Naive B cell (primary cell): ENCODE measurements around the gene THADA. TPM values are rescaled to one million over a fixed set of nuclear protein-coding genes. Genes with fewer than 3 reads are reported as not detected.

ENCODE experiments used
- ATAC-seq, 2 donors: fragments of 150-1000 bp; cut with Tn5 transposase; 2 replicates each; pipeline ENCODE4 v1.10.0; 2021; ENCODE audit warnings: low read depth in 2 of 2, mild to moderate bottlenecking in 2 of 2, moderate library complexity in 2 of 2
- DNase-seq: peaks from one replicate; pipeline ENCODE4 v3.0.0; 2022
- H3K27ac Mint-ChIP-seq, 6 donors: one replicate each; pipeline ENCODE4 v1.8.0; 2020 to 2022; ENCODE audit warnings: mild to moderate bottlenecking in 6 of 6, mixed read lengths in 6 of 6, moderate library complexity in 5 of 6, inconsistent platforms in 2 of 6
- H3K27me3 Mint-ChIP-seq, 3 donors: one replicate each; pipeline ENCODE4 v1.8.0; 2021 to 2022; ENCODE audit warnings: mixed read lengths in 3 of 3, mild to moderate bottlenecking in 1 of 3
- H3K36me3 Mint-ChIP-seq, 2 donors: one replicate each; pipeline ENCODE4 v1.8.0; 2020 to 2022; ENCODE audit warnings: mixed read lengths in 2 of 2, inconsistent platforms in 1 of 2, mild to moderate bottlenecking in 1 of 2
- H3K4me1 Mint-ChIP-seq, 3 donors: one replicate each; pipeline ENCODE4 v1.8.0; 2020 to 2022; ENCODE audit warnings: mixed read lengths in 3 of 3, inconsistent platforms in 1 of 3, mild to moderate bottlenecking in 1 of 3, moderate library complexity in 1 of 3
- H3K4me3 Mint-ChIP-seq, 8 donors: one replicate each; pipeline ENCODE4 v1.8.0; 2020 to 2022; ENCODE audit warnings: mild to moderate bottlenecking in 8 of 8, mixed read lengths in 8 of 8, moderate library complexity in 8 of 8, inconsistent platforms in 2 of 8
- H3K9me3 Mint-ChIP-seq, 7 donors: one replicate each; pipeline ENCODE4 v1.8.0; 2020 to 2022; ENCODE audit warnings: mixed read lengths in 7 of 7, mild to moderate bottlenecking in 5 of 7, inconsistent platforms in 2 of 7, moderate library complexity in 1 of 7
- polyA plus RNA-seq, 6 donors: library from polyadenylated mRNA; unstranded; fragments of 300-500 nt; fragmentation: Illumina TruSeq; gene quantifications; one replicate each; pipeline ENCODE4 v1.2.3, GENCODE V29; 2021; ENCODE audit warnings: low read depth in 6 of 6

Gene THADA
- polyA plus RNA-seq, 6 donors from 2014 or later: 8.3 to 20.2 (median 13.0) TPM

- H3K27ac Mint-ChIP-seq: peak overlapping the region in 4 of 6 donors; percentile 40 to 89 (median 58)
- no peak for ATAC-seq
- no peak for DNase-seq
- peaks cover 22 to 44% of the 10 kb centered on the region in 2 donors for H3K36me3 Mint-ChIP-seq
- peaks cover 0 to 8% (median 6%) of the 10 kb centered on the region in 3 donors for H3K4me1 Mint-ChIP-seq
- no peaks in the 10 kb centered on the region for H3K27me3 Mint-ChIP-seq
- no peak overlapping the region for H3K4me3 Mint-ChIP-seq
- H3K9me3 Mint-ChIP-seq: no peaks in the 10 kb centered on the region
These were observed 319.4 kb downstream of the THADA start for GRCh38 chr2:43276266-43276941.

- ATAC-seq (no peak), DNase-seq (no peak)
- Mint-ChIP-seq H3K4me1 (peaks cover 0 to 8% (median 6%) of the 10 kb centered on the region in 3 donors), H3K9me3 (no peaks in the 10 kb centered on the region), H3K27ac (no peak overlapping the region), H3K27me3 (no peaks in the 10 kb centered on the region), H3K4me3 (peak overlapping the region in 1 of 8 donors; percentile 39), H3K36me3 (peaks cover 7 to 37% of the 10 kb centered on the region in 2 donors)
These were observed 321.1 kb downstream of the THADA start for GRCh38 chr2:43274721-43275120.

GRCh38 chr2:43274055-43274454 lies 321.8 kb downstream of the THADA start:
- no peak overlapping the region for H3K4me3 Mint-ChIP-seq
- ATAC-seq (no peak), DNase-seq (no peak)
- H3K27me3 Mint-ChIP-seq: no peaks in the 10 kb centered on the region
- H3K27ac Mint-ChIP-seq: peak overlapping the region in 1 of 6 donors; percentile 24
- H3K9me3 Mint-ChIP-seq: no peaks in the 10 kb centered on the region
- peaks cover 4 to 35% of the 10 kb centered on the region in 2 donors for H3K36me3 Mint-ChIP-seq
- peaks cover 0 to 8% (median 4%) of the 10 kb centered on the region in 3 donors for H3K4me1 Mint-ChIP-seq

GRCh38 chr2:43273529-43273928 lies 322.3 kb downstream of the THADA start:
- no peak for ATAC-seq
- no peak overlapping the region for H3K4me3 Mint-ChIP-seq

GRCh38 chr2:43270930-43271615 lies 324.8 kb downstream of the THADA start:
- H3K4me3 Mint-ChIP-seq: no peak overlapping the region
- DNase-seq (no peak), ATAC-seq (no peak)
- peaks cover 0 to 3% (median 0%) of the 10 kb centered on the region in 3 donors for H3K4me1 Mint-ChIP-seq
- peaks cover 16 to 35% of the 10 kb centered on the region in 2 donors for H3K36me3 Mint-ChIP-seq
- H3K27me3 Mint-ChIP-seq: no peaks in the 10 kb centered on the region
- H3K9me3 Mint-ChIP-seq: no peaks in the 10 kb centered on the region
- H3K27ac Mint-ChIP-seq: peak overlapping the region in 1 of 6 donors; percentile 17

More at GRCh38 chr2:43273529-43273928, 322.3 kb downstream of the THADA start:
- no peaks in the 10 kb centered on the region for H3K9me3 Mint-ChIP-seq
- H3K27me3 Mint-ChIP-seq: no peaks in the 10 kb centered on the region
- H3K4me1 Mint-ChIP-seq: peaks cover 0 to 8% (median 0%) of the 10 kb centered on the region in 3 donors
- no peak for DNase-seq
- H3K27ac Mint-ChIP-seq: peak overlapping the region in 2 of 6 donors; percentile 24 to 73
- H3K36me3 Mint-ChIP-seq: peaks cover 4 to 35% of the 10 kb centered on the region in 2 donors

- Mint-ChIP-seq H3K27me3 (no peaks in the 10 kb centered on the region), H3K9me3 (no peaks in the 10 kb centered on the region), H3K27ac (peak overlapping the region in 2 of 6 donors; percentile 1 to 28), H3K36me3 (peaks cover 16 to 35% of the 10 kb centered on the region in 2 donors), H3K4me1 (peaks cover 0 to 3% (median 0%) of the 10 kb centered on the region in 3 donors), H3K4me3 (no peak overlapping the region)
- ATAC-seq: no peak
- no peak for DNase-seq
These were observed 325.4 kb downstream of the THADA start for GRCh38 chr2:43270461-43270860.

- Mint-ChIP-seq H3K9me3 (no peaks in the 10 kb centered on the region), H3K4me1 (peaks cover 0 to 3% (median 0%) of the 10 kb centered on the region in 3 donors), H3K4me3 (no peak overlapping the region), H3K36me3 (peaks cover 16 to 36% of the 10 kb centered on the region in 2 donors), H3K27me3 (no peaks in the 10 kb centered on the region), H3K27ac (peak overlapping the region in 1 of 6 donors; percentile 28)
- DNase-seq (no peak), ATAC-seq (no peak)
These were observed 326.1 kb downstream of the THADA start for GRCh38 chr2:43269706-43270105.

GRCh38 chr2:43269074-43269572 lies 326.7 kb downstream of the THADA start:
- Mint-ChIP-seq H3K27ac (peak overlapping the region in 1 of 6 donors; percentile 31), H3K36me3 (peaks cover 11 to 37% of the 10 kb centered on the region in 2 donors), H3K4me1 (peaks cover 0 to 3% (median 0%) of the 10 kb centered on the region in 3 donors), H3K9me3 (no peaks in the 10 kb centered on the region), H3K27me3 (no peaks in the 10 kb centered on the region), H3K4me3 (no peak overlapping the region)
- DNase-seq: no peak
- no peak for ATAC-seq

GRCh38 chr2:43268066-43268953 lies 327.5 kb downstream of the THADA start:
- ATAC-seq: no peak
- Mint-ChIP-seq H3K27ac (peak overlapping the region in 2 of 6 donors; percentile 31 to 87), H3K9me3 (no peaks in the 10 kb centered on the region), H3K36me3 (peaks cover 11 to 38% of the 10 kb centered on the region in 2 donors), H3K27me3 (no peaks in the 10 kb centered on the region), H3K4me1 (peaks cover 0 to 3% (median 0%) of the 10 kb centered on the region in 3 donors), H3K4me3 (no peak overlapping the region)
- DNase-seq: no peak

- H3K36me3 Mint-ChIP-seq: peaks cover 17 to 46% of the 10 kb centered on the region in 2 donors
- H3K27me3 Mint-ChIP-seq: no peaks in the 10 kb centered on the region
- peaks cover 0 to 3% (median 0%) of the 10 kb centered on the region in 3 donors for H3K4me1 Mint-ChIP-seq
- no peak for ATAC-seq
- no peak overlapping the region for H3K4me3 Mint-ChIP-seq
- no peak for DNase-seq
- no peaks in the 10 kb centered on the region for H3K9me3 Mint-ChIP-seq
- peak overlapping the region in 1 of 6 donors; percentile 24 for H3K27ac Mint-ChIP-seq
These were observed 328.5 kb downstream of the THADA start for GRCh38 chr2:43267381-43267780.

- no peak for DNase-seq
- H3K4me1 Mint-ChIP-seq: peaks cover 0 to 3% (median 0%) of the 10 kb centered on the region in 3 donors
- H3K27ac Mint-ChIP-seq: no peak overlapping the region
- H3K9me3 Mint-ChIP-seq: no peaks in the 10 kb centered on the region
- no peak for ATAC-seq
- no peak overlapping the region for H3K4me3 Mint-ChIP-seq
- peaks cover 17 to 46% of the 10 kb centered on the region in 2 donors for H3K36me3 Mint-ChIP-seq
- H3K27me3 Mint-ChIP-seq: no peaks in the 10 kb centered on the region
These were observed 329.1 kb downstream of the THADA start for GRCh38 chr2:43266711-43267111.

GRCh38 chr2:43265421-43265820 lies 330.4 kb downstream of the THADA start:
- Mint-ChIP-seq H3K4me1 (peaks cover 0 to 3% (median 0%) of the 10 kb centered on the region in 3 donors), H3K27ac (peak overlapping the region in 1 of 6 donors; percentile 71)

GRCh38 chr2:43265001-43265400 lies 330.8 kb downstream of the THADA start:
- H3K27me3 Mint-ChIP-seq: no peaks in the 10 kb centered on the region
- DNase-seq (no peak), ATAC-seq (no peak)
- no peak overlapping the region for H3K27ac Mint-ChIP-seq
- H3K4me3 Mint-ChIP-seq: no peak overlapping the region
- no peaks in the 10 kb centered on the region for H3K9me3 Mint-ChIP-seq
- peaks cover 17 to 39% of the 10 kb centered on the region in 2 donors for H3K36me3 Mint-ChIP-seq
- peaks cover 0 to 3% (median 0%) of the 10 kb centered on the region in 3 donors for H3K4me1 Mint-ChIP-seq

More at GRCh38 chr2:43265421-43265820, 330.4 kb downstream of the THADA start:
- ATAC-seq: no peak
- H3K4me3 Mint-ChIP-seq: no peak overlapping the region
- H3K27me3 Mint-ChIP-seq: no peaks in the 10 kb centered on the region
- no peak for DNase-seq
- peaks cover 17 to 44% of the 10 kb centered on the region in 2 donors for H3K36me3 Mint-ChIP-seq
- no peaks in the 10 kb centered on the region for H3K9me3 Mint-ChIP-seq
